ENCODE results near the gene GAGE10.

GAGE10 gene

DNA sequence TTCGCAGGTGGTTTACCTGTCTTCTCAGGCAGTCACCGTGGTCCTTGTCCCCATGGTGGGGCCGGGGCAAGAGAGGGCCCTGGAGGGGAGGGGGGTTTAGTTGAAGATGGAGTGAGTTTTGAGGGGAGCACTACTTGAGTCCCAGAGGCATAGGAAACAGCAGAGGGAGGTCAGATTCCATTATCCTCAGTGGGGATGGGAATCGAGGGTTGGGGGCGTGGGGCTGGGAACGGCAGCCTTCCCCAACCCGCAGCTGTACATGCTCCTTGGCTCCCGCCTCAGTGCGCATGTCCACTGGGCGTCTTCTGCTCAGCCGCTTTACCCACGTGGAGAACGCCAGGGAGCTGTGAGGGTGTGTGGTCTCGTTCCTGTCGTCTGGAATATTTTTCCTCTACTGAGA, at the start of gene GAGE10:
TSS of gene GAGE10 (plus strand) at position 301 of the 400 bp plus-strand sequence. CDS start 1,214 bp downstream, outside the sequence.
- DNase-seq = no peak

- DNase-seq = no peak
These were observed 48.8 kb upstream of the GAGE10 start for GRCh38 chrX:49254639-49255038.

DNA sequence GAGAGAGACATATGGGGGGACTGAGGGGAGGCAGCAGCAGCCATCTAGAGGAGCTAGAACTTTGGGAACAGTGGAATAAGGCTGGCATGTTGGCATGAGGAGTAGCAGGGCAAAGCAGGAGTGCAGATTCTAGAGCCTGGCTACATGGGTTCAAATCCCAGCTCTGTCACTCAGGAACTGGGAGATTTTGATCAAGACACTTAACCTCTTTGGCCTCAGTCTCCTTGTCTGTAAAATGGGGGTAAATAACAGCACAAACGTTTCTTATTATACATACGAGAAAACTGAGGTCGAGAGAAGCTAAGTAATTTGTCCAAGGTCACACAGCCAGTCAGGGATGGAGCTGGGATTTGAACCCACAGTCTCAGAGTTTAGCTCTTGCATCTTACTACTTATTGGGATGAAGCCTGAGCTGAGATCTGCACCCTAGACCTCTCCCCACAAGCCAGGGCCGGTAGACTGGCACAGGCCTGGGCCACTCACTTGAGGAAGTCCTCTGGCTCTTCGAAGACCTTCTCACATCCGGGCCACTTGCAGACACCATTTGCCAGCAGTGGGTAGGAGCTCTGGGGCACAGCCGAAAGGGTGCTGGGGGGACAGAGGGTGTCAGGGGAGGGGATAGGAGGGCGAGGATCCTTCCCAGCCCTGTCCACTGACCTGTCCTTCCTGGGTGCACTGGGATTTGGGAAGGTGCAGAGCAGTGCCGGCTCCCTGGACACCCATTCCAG, 47.0 kb upstream of the GAGE10 start:
- DNase-seq = no peak

DNA sequence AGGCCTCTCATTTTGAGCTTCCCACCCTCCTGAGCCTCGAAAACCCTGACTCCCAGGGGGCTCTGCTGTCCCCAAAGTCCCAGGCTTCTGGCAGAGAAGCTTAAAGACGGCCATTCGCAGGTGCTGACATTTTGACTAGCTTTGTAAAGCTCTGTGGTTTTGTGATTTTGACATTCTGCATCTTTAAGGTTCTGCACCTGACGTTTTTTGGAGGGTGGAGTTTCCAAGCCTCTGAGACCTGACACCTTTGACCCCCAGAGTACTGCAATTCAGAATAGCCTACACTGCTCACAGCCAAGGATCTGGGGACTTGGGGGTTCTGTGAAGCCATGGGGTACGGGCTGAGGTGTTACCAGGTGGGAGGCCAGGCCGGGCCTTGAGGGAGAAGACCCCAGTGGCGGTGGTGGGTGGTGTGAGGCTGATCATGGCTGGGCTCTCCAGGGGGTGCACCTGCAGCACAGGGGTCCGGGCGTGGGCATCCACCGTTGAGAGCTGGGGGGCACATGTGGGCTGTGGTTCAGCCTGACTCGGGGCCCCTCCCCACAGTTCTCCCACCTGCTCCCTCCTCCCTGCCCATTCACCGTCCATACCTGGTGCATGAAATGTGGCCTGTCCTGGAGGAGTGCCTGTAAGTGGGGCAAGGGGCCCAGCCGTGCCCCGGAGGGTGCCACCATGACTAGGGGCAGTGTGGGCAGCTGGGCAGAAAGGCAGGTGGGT, 46.2 kb upstream of the GAGE10 start:
- DNase-seq = no peak

DNA sequence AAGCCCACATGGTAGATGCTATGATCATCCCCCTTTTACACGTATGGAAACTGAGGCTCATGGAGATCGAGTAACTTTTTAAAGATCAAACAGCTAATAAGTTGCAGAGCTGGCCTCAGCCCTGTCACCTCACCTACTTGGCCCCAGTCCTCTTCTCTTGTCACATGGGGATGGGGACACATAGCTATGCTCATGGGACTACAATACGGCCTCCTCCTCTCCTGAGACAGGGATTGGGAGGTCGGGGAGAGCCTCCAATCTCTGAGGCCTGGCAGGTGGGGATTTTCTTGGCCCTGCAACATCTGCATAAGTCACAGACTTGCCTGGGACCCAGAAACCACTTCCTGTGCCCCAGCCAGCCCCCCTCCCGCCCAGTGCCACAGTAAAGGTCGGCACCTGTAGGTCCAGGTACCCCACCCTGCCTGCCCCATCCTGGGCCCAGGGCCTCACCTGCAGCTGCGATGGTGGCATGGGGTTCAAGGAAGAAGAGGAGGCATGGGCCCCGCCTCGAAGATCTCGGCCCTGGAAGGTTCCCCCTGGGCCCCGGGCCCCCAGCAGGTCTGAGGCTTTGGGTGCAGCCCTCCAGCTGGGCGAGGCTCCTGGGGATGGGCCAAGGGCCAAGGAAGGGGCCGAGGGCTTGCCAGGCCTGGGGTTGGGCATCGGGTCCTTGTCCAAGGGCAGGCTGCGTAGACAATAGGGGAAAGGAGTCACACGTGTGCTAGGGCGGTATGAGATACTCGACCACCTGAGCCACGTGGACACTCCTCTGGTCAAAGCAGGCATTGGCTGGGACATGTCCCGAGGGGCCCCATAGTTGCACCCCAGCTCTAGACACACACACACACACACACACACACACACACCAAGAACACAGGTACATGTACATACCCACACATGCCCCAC, 45.3 kb upstream of the GAGE10 start:
- peak; percentile 56 for DNase-seq

GRCh38 chrX:49258749-49259124, 44.7 kb upstream of the GAGE10 start:
- DNase-seq = no peak

DNA sequence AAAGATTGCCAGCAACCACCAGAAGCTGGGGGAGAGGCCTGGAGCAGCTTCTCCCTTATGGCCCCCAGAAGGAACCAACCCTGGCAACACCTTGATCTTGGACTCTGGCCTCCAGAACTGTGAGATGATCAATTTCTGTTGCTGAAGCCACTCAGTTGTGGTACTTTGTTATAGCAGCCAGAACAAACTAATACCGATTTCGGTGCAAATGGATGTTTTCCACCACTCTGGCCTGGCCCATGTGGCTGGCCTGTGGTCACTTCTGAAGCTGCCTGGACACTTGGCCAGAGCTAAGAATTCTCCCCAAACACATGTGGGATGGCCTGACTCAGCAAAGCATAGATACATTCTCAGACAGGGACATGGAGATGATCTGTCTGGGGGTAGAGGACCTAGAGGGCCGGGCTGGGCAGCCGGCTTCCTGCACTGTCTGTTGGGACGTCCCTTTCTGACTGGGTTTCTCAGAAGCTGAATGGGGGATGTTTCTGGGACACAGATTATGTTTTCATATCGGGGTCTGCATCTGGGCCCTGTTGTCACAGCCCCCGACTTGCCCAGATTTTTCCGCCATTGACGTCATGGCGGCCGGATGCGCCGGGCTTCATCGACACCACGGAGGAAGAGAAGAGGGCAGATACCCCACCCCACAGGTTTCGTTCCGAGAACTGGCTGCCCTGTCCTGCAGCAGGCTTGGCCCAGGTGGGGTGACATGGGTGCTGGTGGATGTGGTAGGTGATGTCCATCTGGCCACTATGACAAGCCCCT, 43.0 kb upstream of the GAGE10 start:
- no peak for DNase-seq

GRCh38 chrX:49262603-49263002, 40.8 kb upstream of the GAGE10 start:
- no peak for DNase-seq

DNA sequence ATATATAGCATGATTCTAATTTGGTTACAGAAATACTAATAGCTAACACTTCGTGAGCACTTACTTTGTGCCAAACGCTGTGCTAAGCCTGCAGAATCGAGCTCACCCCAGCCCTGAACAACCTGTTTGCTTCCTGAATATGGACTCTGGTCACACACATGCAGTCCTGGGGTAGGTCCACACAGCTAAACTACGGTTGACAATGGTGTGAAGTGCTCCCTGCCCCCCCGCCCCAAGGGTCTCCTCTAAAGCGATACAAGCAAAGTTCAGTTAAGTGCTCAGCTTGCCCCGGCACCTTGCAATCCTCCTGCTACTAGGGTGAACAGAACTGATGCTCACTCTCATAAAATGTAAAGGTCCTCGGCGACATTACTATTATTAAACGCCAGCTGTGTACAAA, 39.8 kb upstream of the GAGE10 start:
- no peak for DNase-seq

GRCh38 chrX:49264460-49264859, 39.0 kb upstream of the GAGE10 start, which contains the start of gene FOXP3:
FOXP3 (minus strand) TSS chrX:49264710; CDS start chrX:49258505, 6,205 bp downstream.
- peak; percentile 29 for DNase-seq

GRCh38 chrX:49266523-49267445, 36.7 kb upstream of the GAGE10 start:
- no peak for DNase-seq

- DNase-seq = no peak
These were observed 34.8 kb upstream of the GAGE10 start for GRCh38 chrX:49268702-49269009.

- peak; percentile 95 for DNase-seq
These were observed 34.3 kb upstream of the GAGE10 start for GRCh38 chrX:49269010-49269766.

DNA sequence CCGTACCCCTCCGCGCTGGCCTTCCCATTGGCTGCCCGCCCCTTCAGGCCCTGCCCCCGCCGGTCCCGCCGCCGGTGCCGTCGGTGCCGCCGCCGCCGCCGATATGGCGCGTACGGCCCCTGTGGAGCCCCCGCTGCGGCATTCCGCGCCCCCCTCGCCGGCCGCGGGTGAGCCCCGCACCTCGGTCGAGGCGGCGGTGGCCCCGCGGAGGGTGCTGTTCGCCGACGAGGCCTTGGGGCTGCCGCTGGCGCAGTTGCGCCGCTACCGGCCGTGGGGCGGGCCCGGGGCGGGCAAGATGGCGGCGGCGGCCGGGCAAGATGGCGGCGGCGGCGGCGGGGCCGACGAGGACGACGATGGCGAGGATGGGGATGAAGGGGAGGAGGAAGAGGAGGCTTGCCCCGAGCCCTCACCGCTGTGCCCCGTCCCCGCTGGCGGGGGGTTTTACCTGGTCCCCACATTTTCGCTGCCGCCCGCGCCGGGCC, 33.6 kb upstream of the GAGE10 start, which contains the start of gene PPP1R3F:
TSS of gene PPP1R3F (plus strand) at position 27 of the 482 bp plus-strand sequence. CDS start at position 104, 77 bp downstream.
- no peak for DNase-seq

DNA sequence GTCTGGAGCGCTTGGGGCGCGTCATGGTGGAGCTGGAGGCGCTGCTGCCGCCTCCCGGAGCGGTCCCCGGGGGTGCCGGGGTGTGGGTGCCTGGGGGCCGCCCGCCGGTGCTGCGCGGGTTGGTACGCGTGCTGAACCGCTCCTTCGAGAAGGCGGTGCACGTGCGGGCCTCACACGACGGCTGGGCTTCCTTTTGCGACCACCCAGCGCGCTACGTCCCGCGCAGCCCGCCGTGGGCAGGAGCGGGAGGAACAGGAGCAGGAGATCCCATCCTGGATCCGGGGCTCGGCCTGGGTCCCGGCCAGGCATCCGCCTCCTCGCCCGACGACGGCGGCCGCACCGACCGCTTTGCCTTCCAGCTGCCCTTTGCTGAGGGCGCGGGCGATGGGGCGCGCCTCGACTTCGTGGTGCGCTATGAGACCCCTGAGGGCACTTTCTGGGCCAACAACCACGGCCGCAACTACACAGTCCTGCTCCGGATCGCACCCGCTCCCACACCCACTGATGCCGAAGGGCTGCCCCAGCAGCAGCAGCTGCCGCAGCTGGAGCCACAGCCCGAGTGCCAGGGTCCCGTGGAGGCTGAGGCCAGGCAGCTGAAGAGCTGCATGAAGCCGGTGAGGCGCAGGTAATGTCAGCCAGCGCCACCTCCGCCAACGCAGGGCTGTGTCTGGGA, 33.1 kb upstream of the GAGE10 start:
- no peak for DNase-seq

GRCh38 chrX:49271341-49271740, 32.1 kb upstream of the GAGE10 start:
- no peak for DNase-seq

- peak; percentile 60 for DNase-seq
These were observed 31.0 kb upstream of the GAGE10 start for GRCh38 chrX:49272421-49272820.

- DNase-seq = peak; percentile 47
These were observed 30.2 kb upstream of the GAGE10 start for GRCh38 chrX:49273181-49273727.

- DNase-seq = no peak
These were observed 27.2 kb upstream of the GAGE10 start for GRCh38 chrX:49276207-49276606.

Data from CD4-positive, alpha-beta T cell treated with Interleukin-6 for 4 hours (primary cell).